OCI-LY1 (cell line): Measurements from ENCODE around the gene TM4SF18.

Experiments
- H2AFZ ChIP-seq: fragments of 200-600 bp; sonication (generic), shearing (Covaris generic); 2 replicates; pipeline ENCODE4 v1.6.0; 2014; ENCODE audit warnings: antibody characterized with exemption, mild to moderate bottlenecking, low read length
- H3F3A ChIP-seq: fragments of 200-600 bp; sonication (generic), shearing (Covaris generic); 2 replicates; pipeline ENCODE4 v1.6.0; 2014; ENCODE audit warnings: mild to moderate bottlenecking, antibody characterized with exemption, low read length, moderate library complexity; ENCODE audit not compliant: insufficient read depth
- H3K27ac ChIP-seq: fragments of 200-600 bp; sonication (generic); 2 replicates; pipeline ENCODE4 v1.5.1; 2014; ENCODE audit warnings: low read length, mixed run types, mild to moderate bottlenecking, low read depth; ENCODE audit not compliant: poor library complexity, severe bottlenecking
- H3K27me3 ChIP-seq: fragments of 200-600 bp; sonication (generic); 2 replicates; pipeline ENCODE4 v1.6.0; 2014; ENCODE audit warnings: antibody characterized with exemption, mild to moderate bottlenecking, low read length, moderate library complexity; ENCODE audit not compliant: insufficient read depth
- H3K36me3 ChIP-seq: fragments of 200-600 bp; sonication (generic); 2 replicates; pipeline ENCODE4 v1.6.1; 2014; ENCODE audit warnings: mild to moderate bottlenecking, antibody characterized with exemption, low read length, moderate library complexity, mixed read lengths; ENCODE audit not compliant: insufficient read depth
- H3K4me1 ChIP-seq: fragments of 200-600 bp; sonication (generic); 2 replicates; pipeline ENCODE4 v1.5.1; 2014; ENCODE audit warnings: mild to moderate bottlenecking, low read length, moderate library complexity; ENCODE audit not compliant: insufficient read depth, severe bottlenecking
- H3K4me2 ChIP-seq: fragments of 200-600 bp; sonication (generic), shearing (Covaris generic); 2 replicates; pipeline ENCODE4 v1.6.1; 2014; ENCODE audit warnings: low read length
- H3K4me3 ChIP-seq: fragments of 200-600 bp; sonication (generic); 2 replicates; pipeline ENCODE4 v1.5.1; 2014; ENCODE audit warnings: low read length, low read depth, mild to moderate bottlenecking, mixed read lengths; ENCODE audit not compliant: poor library complexity, severe bottlenecking
- H3K79me2 ChIP-seq: fragments of 200-600 bp; shearing (Covaris generic); 2 replicates; pipeline ENCODE4 v1.6.1; 2016; ENCODE audit warnings: mixed run types, low read length, mixed read lengths; ENCODE audit not compliant: insufficient read depth
- H3K9ac ChIP-seq: fragments of 200-600 bp; sonication (generic), shearing (Covaris generic); 2 replicates; pipeline ENCODE4 v1.6.1; 2014; ENCODE audit warnings: mild to moderate bottlenecking, low read length, mixed read lengths
- H3K9me2 ChIP-seq: fragments of 200-600 bp; sonication (generic), shearing (Covaris generic); 2 replicates; pipeline ENCODE4 v1.6.1; 2014; ENCODE audit warnings: low read depth, mild to moderate bottlenecking, low read length, mixed read lengths
- H3K9me3 ChIP-seq: fragments of 200-600 bp; shearing (Covaris generic); 2 replicates; pipeline ENCODE4 v1.6.1; 2014; ENCODE audit warnings: low read length, mixed read lengths
- H4K20me1 ChIP-seq: fragments of 200-600 bp; sonication (generic), shearing (Covaris generic); 2 replicates; pipeline ENCODE4 v1.6.0; 2016; ENCODE audit warnings: mild to moderate bottlenecking, low read length; ENCODE audit not compliant: insufficient read depth
- CTCF ChIP-seq: fragments of 200-600 bp; sonication (generic), shearing (Covaris generic); IDR thresholded peaks from 2 replicates; pipeline ENCODE4 v1.5.1; 2017; ENCODE audit warnings: mild to moderate bottlenecking, antibody characterized with exemption, low read length, moderate library complexity, mixed read lengths
- EZH2 ChIP-seq: fragments of 200-600 bp; sonication (generic), shearing (Covaris generic); IDR thresholded peaks from 2 replicates; pipeline ENCODE4 v1.8.0; 2017; ENCODE audit warnings: borderline replicate concordance, mixed run types, mild to moderate bottlenecking, antibody characterized with exemption, low read length, moderate library complexity, mixed read lengths

The TM4SF18 gene

GRCh38 chr3:149319750-149320149 lies 13.7 kb downstream of the TM4SF18 start:
- Histone ChIP-seq H4K20me1 (no peaks in the 10 kb centered on the region), H3K27ac (no peak overlapping the region), H3K79me2 (no peaks in the 10 kb centered on the region), H3K4me2 (no peak overlapping the region), H3K4me3 (no peak overlapping the region), H3K36me3 (no peaks in the 10 kb centered on the region), H3K9me3 (no peaks in the 10 kb centered on the region), H2AFZ (no peak overlapping the region), H3F3A (no peaks in the 10 kb centered on the region), H3K27me3 (no peaks in the 10 kb centered on the region; the same call in 1 of the 2 replicates), H3K9ac (no peak overlapping the region), H3K9me2 (no peaks in the 10 kb centered on the region), H3K4me1 (no peaks in the 10 kb centered on the region)
- no peak for TF ChIP-seq EZH2
- TF ChIP-seq CTCF: no peak

- Histone ChIP-seq H3K9me2 (no peaks in the 10 kb centered on the region), H3K27me3 (no peaks in the 10 kb centered on the region; the same call in 1 of the 2 replicates), H3K4me2 (no peak overlapping the region), H2AFZ (no peak overlapping the region), H3F3A (no peaks in the 10 kb centered on the region), H3K36me3 (no peaks in the 10 kb centered on the region), H3K79me2 (no peaks in the 10 kb centered on the region), H3K9ac (no peak overlapping the region), H4K20me1 (no peaks in the 10 kb centered on the region), H3K9me3 (no peaks in the 10 kb centered on the region), H3K4me1 (no peaks in the 10 kb centered on the region), H3K4me3 (no peak overlapping the region), H3K27ac (no peak overlapping the region)
- no peak for TF ChIP-seq CTCF
- no peak for TF ChIP-seq EZH2
Observed at GRCh38 chr3:149317072-149317471, 16.4 kb downstream of the TM4SF18 start.

- Histone ChIP-seq H3F3A (no peaks in the 10 kb centered on the region), H2AFZ (no peak overlapping the region), H3K79me2 (no peaks in the 10 kb centered on the region), H4K20me1 (no peaks in the 10 kb centered on the region), H3K27ac (no peak overlapping the region), H3K4me1 (no peaks in the 10 kb centered on the region), H3K4me3 (no peak overlapping the region), H3K4me2 (no peak overlapping the region), H3K9ac (no peak overlapping the region), H3K27me3 (no peaks in the 10 kb centered on the region; the same call in 1 of the 2 replicates), H3K9me3 (no peaks in the 10 kb centered on the region), H3K9me2 (no peaks in the 10 kb centered on the region), H3K36me3 (no peaks in the 10 kb centered on the region)
- TF ChIP-seq CTCF: no peak
- no peak for TF ChIP-seq EZH2
Observed at GRCh38 chr3:149316437-149316836, 17.0 kb downstream of the TM4SF18 start.
